Esophagus squamous epithelium (tissue), 5 donors: ENCODE data around the gene SH2D2A. TPM values are rescaled to one million over a fixed set of nuclear protein-coding genes. Genes with fewer than 3 reads are reported as not detected.

Experiments used
- DNase-seq: peaks from one replicate; lab custom pipeline; 2025; lab: John Stamatoyannopoulos, UW
- H3K27ac ChIP-seq, 4 donors: fragments of 200-600 bp; sonication (generic); one replicate each; pipeline ENCODE4 v1.5.1; 2016 to 2019; ENCODE audit warnings: mild to moderate bottlenecking in 1 of 4
- H3K27me3 ChIP-seq, 4 donors: fragments of 200-600 bp; sonication (generic); 1 replicate in 3 of 4; 2 replicates in 1 of 4; pipeline versions ENCODE4 v1.5.1 to v1.6.0; 2017 to 2021; ENCODE audit warnings: antibody characterized with exemption in 1 of 4
- H3K36me3 ChIP-seq, 3 donors: fragments of 200-600 bp; sonication (generic); one replicate each; pipeline ENCODE4 v1.5.1; 2016 to 2019
- H3K4me1 ChIP-seq, 3 donors: fragments of 200-600 bp; sonication (generic); one replicate each; pipeline ENCODE4 v1.5.1; 2017 to 2019
- H3K4me3 ChIP-seq, 4 donors: fragments of 200-600 bp; sonication (generic); 1 replicate in 3 of 4; 2 replicates in 1 of 4; pipeline ENCODE4 v1.5.1; 2016 to 2019; ENCODE audit warnings: mild to moderate bottlenecking in 2 of 4, moderate library complexity in 1 of 4
- H3K9me3 ChIP-seq, 3 donors: fragments of 200-600 bp; sonication (generic); one replicate each; pipeline ENCODE4 v1.5.1; 2016 to 2019
- POLR2A ChIP-seq, 4 donors: fragments of 450-650 bp; IDR thresholded peaks; one replicate each; pipeline ENCODE4 v1.6.1; 2017; ENCODE audit warnings: antibody characterized with exemption in 4 of 4, mild to moderate bottlenecking in 4 of 4, moderate library complexity in 3 of 4
- WGBS, 2 donors: methylation state at CpG; one replicate each; pipeline ENCODE4 v1.1.5; 2018; 5-methylcytosine and 5-hydroxymethylcytosine counted together
- intact Hi-C: fragments of 100-400 bp; cut with DNase I; formaldehyde crosslinking; loops from one replicate; pipeline ENCODE4 v1.15.0; 2022
- total RNA-seq, 4 donors: library from RNA; depleted of rRNA; stranded (reverse); fragments of >200 nt; gene quantifications; one replicate each; pipeline ENCODE4 v1.1.0, GENCODE V29; 2016
- TF ChIP-seq, protein P1 (sequence below), 6 experiments: fragments of 450-650 bp in 4 of 6; fragments of 200-600 bp in 2 of 6; sonication (generic) in 2 of 6; IDR thresholded peaks; one replicate each; pipeline ENCODE4 v1.5.1; 2016 to 2019; ENCODE audit warnings: antibody characterized with exemption in 6 of 6, mild to moderate bottlenecking in 4 of 6, moderate library complexity in 4 of 6
- donor health status: DM: yes; HTN: yes; CAD: no.

Gene SH2D2A
- total RNA-seq, 4 donors from 2014 or later: 0.32 to 2.0 (median 1.7) TPM; not detected in 1

GRCh38 chr1:156808186-156809030, 8.2 kb downstream of the SH2D2A start:
- no peak for DNase-seq
- Histone ChIP-seq H3K27me3 (peaks cover 0 to 10% (median 0%) of the 10 kb centered on the region in 4 donors), H3K27ac (no peak overlapping the region), H3K9me3 (no peaks in the 10 kb centered on the region), H3K4me3 (no peak overlapping the region), H3K36me3 (no peaks in the 10 kb centered on the region), H3K4me1 (peaks cover 11 to 49% (median 32%) of the 10 kb centered on the region in 3 donors)
- no peak for TF ChIP-seq POLR2A (IDR thresholded peaks at IDR 0.05)
- 83 to 89% methylated on average over 16 of the region's 16 CpGs for WGBS, 2 donors
- intact Hi-C loops: no loop called here

- peaks cover 0 to 4% (median 0%) of the 10 kb centered on the region in 4 donors for H3K27me3 ChIP-seq
- intact Hi-C loops: no loop called here
- H3K9me3 ChIP-seq: no peaks in the 10 kb centered on the region
- no peak for DNase-seq
- peaks cover 9 to 42% (median 29%) of the 10 kb centered on the region in 3 donors for H3K4me1 ChIP-seq
- H3K36me3 ChIP-seq: no peaks in the 10 kb centered on the region
- no peak overlapping the region for H3K4me3 ChIP-seq
- TF ChIP-seq, protein P1, sequence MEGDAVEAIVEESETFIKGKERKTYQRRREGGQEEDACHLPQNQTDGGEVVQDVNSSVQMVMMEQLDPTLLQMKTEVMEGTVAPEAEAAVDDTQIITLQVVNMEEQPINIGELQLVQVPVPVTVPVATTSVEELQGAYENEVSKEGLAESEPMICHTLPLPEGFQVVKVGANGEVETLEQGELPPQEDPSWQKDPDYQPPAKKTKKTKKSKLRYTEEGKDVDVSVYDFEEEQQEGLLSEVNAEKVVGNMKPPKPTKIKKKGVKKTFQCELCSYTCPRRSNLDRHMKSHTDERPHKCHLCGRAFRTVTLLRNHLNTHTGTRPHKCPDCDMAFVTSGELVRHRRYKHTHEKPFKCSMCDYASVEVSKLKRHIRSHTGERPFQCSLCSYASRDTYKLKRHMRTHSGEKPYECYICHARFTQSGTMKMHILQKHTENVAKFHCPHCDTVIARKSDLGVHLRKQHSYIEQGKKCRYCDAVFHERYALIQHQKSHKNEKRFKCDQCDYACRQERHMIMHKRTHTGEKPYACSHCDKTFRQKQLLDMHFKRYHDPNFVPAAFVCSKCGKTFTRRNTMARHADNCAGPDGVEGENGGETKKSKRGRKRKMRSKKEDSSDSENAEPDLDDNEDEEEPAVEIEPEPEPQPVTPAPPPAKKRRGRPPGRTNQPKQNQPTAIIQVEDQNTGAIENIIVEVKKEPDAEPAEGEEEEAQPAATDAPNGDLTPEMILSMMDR (IDR thresholded peaks at IDR 0.05): no peak
- TF ChIP-seq POLR2A (IDR thresholded peaks at IDR 0.05): no peak
- 83 to 86% methylated on average over 2 of the region's 2 CpGs for WGBS, 2 donors
- H3K27ac ChIP-seq: no peak overlapping the region
Measured at GRCh38 chr1:156807627-156808026, 9.0 kb downstream of the SH2D2A start.

- H3K27ac ChIP-seq: peak overlapping the region in 2 of 4 donors; percentile 14 to 35
Measured at GRCh38 chr1:156806512-156807440, 9.9 kb downstream of the SH2D2A start.

DNA sequence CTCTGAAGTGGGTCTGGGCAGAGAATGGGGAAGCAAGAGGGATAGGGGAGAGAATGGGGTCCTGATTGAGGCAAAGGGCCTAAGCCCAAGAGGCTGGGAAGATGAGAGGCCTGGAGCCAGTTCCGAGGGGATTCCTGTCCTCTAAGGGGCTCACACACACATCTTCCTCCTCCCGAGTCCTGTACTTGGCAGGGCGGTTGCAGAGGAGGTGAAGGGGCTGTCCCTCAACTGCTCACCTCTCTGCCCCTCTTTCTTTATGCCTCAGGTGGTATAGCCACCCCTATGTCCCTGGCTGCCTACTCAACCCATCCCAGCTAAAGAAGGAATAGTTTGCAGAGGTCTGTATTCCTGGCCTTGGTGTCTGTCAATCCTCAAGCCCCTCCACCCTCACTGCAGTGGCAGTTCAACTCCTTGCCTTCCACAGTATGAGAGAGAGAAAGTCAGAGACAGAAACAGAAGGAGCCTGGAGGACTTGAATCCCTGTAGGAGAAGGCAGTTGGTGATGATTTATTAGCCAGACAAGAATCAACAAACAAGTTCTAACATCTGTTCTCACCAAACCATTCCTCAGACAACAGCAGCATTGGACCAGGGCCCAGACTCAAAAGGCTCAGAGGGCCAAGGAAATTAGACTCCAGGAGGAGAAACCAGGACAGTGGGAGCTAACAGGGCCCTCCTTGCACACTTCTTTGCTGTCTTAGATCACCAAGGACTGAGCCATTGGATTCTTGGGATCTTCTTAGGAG, 10.7 kb downstream of the SH2D2A start:
- H3K4me1 ChIP-seq: peaks cover 9 to 54% (median 29%) of the 10 kb centered on the region in 3 donors
- intact Hi-C loops: no loop called here
- H3K36me3 ChIP-seq: peaks cover 0 to 13% (median 8%) of the 10 kb centered on the region in 3 donors
- no peaks in the 10 kb centered on the region for H3K9me3 ChIP-seq
- no peak for TF ChIP-seq POLR2A (IDR thresholded peaks at IDR 0.05)
- TF ChIP-seq, protein P1 (IDR thresholded peaks at IDR 0.05): no peak
- no peak for DNase-seq
- no peak overlapping the region for H3K4me3 ChIP-seq
- H3K27ac ChIP-seq: peak overlapping the region in 2 of 4 donors; percentile 14 to 35
- WGBS, 2 donors: 45 to 48% methylated on average over 3 of the region's 3 CpGs
- no peaks in the 10 kb centered on the region for H3K27me3 ChIP-seq

More at GRCh38 chr1:156806512-156807440, 9.9 kb downstream of the SH2D2A start:
- no peak for DNase-seq
- WGBS, 2 donors: 48 to 61% methylated on average over 4 to 5 of the region's 7 CpGs
- Histone ChIP-seq H3K4me1 (peaks cover 9 to 45% (median 29%) of the 10 kb centered on the region in 3 donors), H3K9me3 (no peaks in the 10 kb centered on the region), H3K36me3 (peaks cover 0 to 5% (median under 1%) of the 10 kb centered on the region in 3 donors), H3K27me3 (no peaks in the 10 kb centered on the region), H3K4me3 (no peak overlapping the region)
- TF ChIP-seq, protein P1 (IDR thresholded peaks at IDR 0.05): no peak
- TF ChIP-seq POLR2A (IDR thresholded peaks at IDR 0.05): no peak
- intact Hi-C loops: no loop called here
